MM.1S (cell line): ENCODE results near the gene BICC1.

Source experiments
- CTCF ChIP-seq: fragments of 300-600 bp; sonication (generic); IDR thresholded peaks from 2 replicates; pipeline ENCODE4 v1.5.1; 2016; ENCODE audit warnings: antibody characterized with exemption, low read length, mixed read lengths
- EZH2 ChIP-seq: fragments of 300-600 bp; sonication (generic); optimal IDR thresholded peaks from 2 replicates; pipeline ENCODE3; 2017; ENCODE audit warnings: low read depth, mild to moderate bottlenecking, antibody characterized with exemption, low read length, mixed read lengths
- EZH2phosphoT487 ChIP-seq: fragments of 300-600 bp; sonication (generic); IDR thresholded peaks from 2 replicates; pipeline ENCODE4 v1.6.1; 2018; ENCODE audit warnings: antibody characterized with exemption, low read length

GRCh38 chr10:58587676-58588075 lies 75.0 kb downstream of the BICC1 start:
- no peak for TF ChIP-seq CTCF
- TF ChIP-seq EZH2, result no peak
- no peak for TF ChIP-seq EZH2phosphoT487
